H1 (cell line): ENCODE results near the gene CHPF.

ENCODE experiments used
- BRCA1 ChIP-seq: IDR thresholded peaks from 2 replicates; pipeline ENCODE4 v1.6.1; 2012; ENCODE audit warnings: low read depth, low read length, improper control_type of control experiment
- CTCF ChIP-seq, 3 experiments: IDR thresholded peaks; 1 replicate in 2 of 3; 2 replicates in 1 of 3; pipeline versions ENCODE4 v1.5.1 to v1.6.1; 2011; ENCODE audit warnings: low read length in 3 of 3, mild to moderate bottlenecking in 3 of 3, inconsistent platforms in 2 of 3, low read depth in 1 of 3, moderate library complexity in 1 of 3; ENCODE audit not compliant: insufficient read depth in 1 of 3; ENCODE audit errors: control extremely low read depth in 1 of 3
- EZH2 ChIP-seq: fragments of 200-600 bp; sonication (generic); IDR thresholded peaks from 2 replicates; pipeline ENCODE4 v1.7.1; 2012; ENCODE audit warnings: low read depth, mild to moderate bottlenecking, moderate library complexity, low read length, inconsistent platforms; ENCODE audit not compliant: severe bottlenecking
- JUN ChIP-seq: IDR thresholded peaks from 2 replicates; pipeline ENCODE4 v1.6.1; 2011; ENCODE audit warnings: low read depth, mild to moderate bottlenecking, improper control_type of control experiment, low read length
- POLR2A ChIP-seq, 2 experiments: IDR thresholded peaks; 1 replicate in 1 of 2; 2 replicates in 1 of 2; pipeline ENCODE4 v1.6.1; 2011; ENCODE audit warnings: low read depth in 2 of 2, low read length in 2 of 2, mild to moderate bottlenecking in 2 of 2; ENCODE audit errors: control extremely low read depth in 1 of 2
- POLR2AphosphoS5 ChIP-seq: IDR thresholded peaks from 2 replicates; pipeline ENCODE4 v1.6.1; 2011; ENCODE audit warnings: low read depth, low read length
- RAD21 ChIP-seq, 2 experiments: IDR thresholded peaks in 1 of 2; conservative IDR thresholded peaks in 1 of 2; 2 replicates each; pipeline ENCODE4 v1.6.1; 2011; ENCODE audit warnings: low read depth in 2 of 2, low read length in 2 of 2, improper control_type of control experiment in 1 of 2, inconsistent platforms in 1 of 2, mild to moderate bottlenecking in 1 of 2, moderate library complexity in 1 of 2
- RFX5 ChIP-seq: IDR thresholded peaks from 2 replicates; pipeline ENCODE4 v1.6.1; 2011; ENCODE audit warnings: low read depth, low read length, improper control_type of control experiment, borderline replicate concordance
- SP1 ChIP-seq: IDR thresholded peaks from 2 replicates; pipeline ENCODE4 v1.6.1; 2011; ENCODE audit warnings: low read depth, low read length
- TAF1 ChIP-seq: IDR thresholded peaks from 2 replicates; pipeline ENCODE4 v1.6.1; 2011; ENCODE audit warnings: mild to moderate bottlenecking, low read depth, low read length
- TBP ChIP-seq: IDR thresholded peaks from 2 replicates; pipeline ENCODE4 v1.6.1; 2011; ENCODE audit warnings: low read depth, low read length, improper control_type of control experiment
- TCF12 ChIP-seq: IDR thresholded peaks from 2 replicates; pipeline ENCODE4 v1.6.1; 2011; ENCODE audit warnings: low read depth, mild to moderate bottlenecking, low read length
- TF ChIP-seq, protein P1 (sequence below): IDR thresholded peaks from 2 replicates; pipeline ENCODE4 v1.6.1; 2011; ENCODE audit warnings: low read length, improper control_type of control experiment

DNA sequence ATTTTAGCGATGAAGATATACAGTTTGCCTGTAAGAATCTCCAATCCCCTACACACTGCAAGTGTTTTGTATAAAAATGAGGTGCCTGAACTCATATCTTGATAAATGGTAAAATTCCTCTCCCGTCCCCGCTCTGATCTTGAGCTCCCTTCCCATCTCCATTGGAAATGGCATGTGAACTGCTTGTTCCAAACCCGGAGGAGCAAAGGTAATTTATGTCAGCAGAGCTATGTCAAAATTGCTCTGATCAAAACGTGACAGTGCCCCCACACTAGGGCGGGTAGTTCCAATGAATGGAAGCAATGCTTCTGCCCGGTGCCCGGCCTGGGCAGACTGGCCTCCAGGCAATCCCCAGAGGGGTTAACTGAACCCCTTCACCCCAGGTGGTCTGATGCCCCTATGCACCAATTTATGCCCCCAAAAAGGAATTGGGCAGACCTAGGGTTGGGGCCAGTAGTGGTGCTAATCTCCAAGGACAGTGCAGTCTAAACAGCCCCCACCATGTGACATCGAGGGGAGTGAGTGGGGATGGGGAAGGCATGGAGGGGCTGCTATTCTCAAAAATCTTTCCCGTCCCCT, 48.6 kb downstream of the CHPF start:
- TF ChIP-seq CTCF (IDR thresholded peaks at IDR 0.05; ENCODE audit: control extremely low read depth in 1 of 3, insufficient read depth in 1 of 3, low read depth in 1 of 3, low read length in 3 of 3) (no peak), EZH2 (no peak), POLR2AphosphoS5 (no peak), TCF12 (no peak), JUN (no peak), BRCA1 (no peak), RFX5 (no peak), SP1 (no peak), TAF1 (no peak), POLR2A (IDR thresholded peaks at IDR 0.05; ENCODE audit: control extremely low read depth in 1 of 2, low read depth in 2 of 2, low read length in 2 of 2) (no peak), RAD21 (IDR thresholded peaks at IDR 0.05 in 1 of 2, conservative IDR thresholded peaks at IDR 0.05 in 1 of 2; ENCODE audit: low read depth in 2 of 2, low read length in 2 of 2) (no peak), TBP (no peak)
- TF ChIP-seq, protein P1, sequence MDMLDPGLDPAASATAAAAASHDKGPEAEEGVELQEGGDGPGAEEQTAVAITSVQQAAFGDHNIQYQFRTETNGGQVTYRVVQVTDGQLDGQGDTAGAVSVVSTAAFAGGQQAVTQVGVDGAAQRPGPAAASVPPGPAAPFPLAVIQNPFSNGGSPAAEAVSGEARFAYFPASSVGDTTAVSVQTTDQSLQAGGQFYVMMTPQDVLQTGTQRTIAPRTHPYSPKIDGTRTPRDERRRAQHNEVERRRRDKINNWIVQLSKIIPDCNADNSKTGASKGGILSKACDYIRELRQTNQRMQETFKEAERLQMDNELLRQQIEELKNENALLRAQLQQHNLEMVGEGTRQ = no peak
